VCaP (cell line): ENCODE results near the gene NOC4L.

Experiments used
- H3K27ac ChIP-seq: fragments of 450-650 bp; 2 replicates; pipeline ENCODE4 v1.5.1; 2017
- CTCF ChIP-seq: fragments of 450-650 bp; conservative IDR thresholded peaks from 2 replicates; pipeline ENCODE4 v1.5.1; 2017; ENCODE audit warnings: mild to moderate bottlenecking, moderate library complexity

The NOC4L gene

GRCh38 chr12:132161036-132161781 lies 17.0 kb downstream of the NOC4L start:
- no peak overlapping the region for H3K27ac ChIP-seq
- TF ChIP-seq CTCF: no peak

- TF ChIP-seq CTCF: no peak
- H3K27ac ChIP-seq: no peak overlapping the region
These were observed 17.7 kb downstream of the NOC4L start for GRCh38 chr12:132161796-132162507.

GRCh38 chr12:132162508-132163031 lies 18.3 kb downstream of the NOC4L start:
- no peak overlapping the region for H3K27ac ChIP-seq
- TF ChIP-seq CTCF: peak; percentile 24; the same call in 1 of the 2 replicates

GRCh38 chr12:132163041-132163910 lies 19.0 kb downstream of the NOC4L start:
- H3K27ac ChIP-seq: no peak overlapping the region
- TF ChIP-seq CTCF: no peak

- peak; percentile 36 for TF ChIP-seq CTCF
- H3K27ac ChIP-seq: no peak overlapping the region
These were observed 19.6 kb downstream of the NOC4L start for GRCh38 chr12:132163911-132164288.

- no peak for TF ChIP-seq CTCF
- H3K27ac ChIP-seq: no peak overlapping the region
These were observed 20.2 kb downstream of the NOC4L start for GRCh38 chr12:132164426-132164825.

- no peak overlapping the region for H3K27ac ChIP-seq
- no peak for TF ChIP-seq CTCF
These were observed 21.3 kb downstream of the NOC4L start for GRCh38 chr12:132165584-132165983.
